Amniotic stem cell (primary cell): ENCODE measurements around the gene DTNBP1.

Experiments used
- DNase-seq: peaks from one replicate; lab custom pipeline; 2025; lab: John Stamatoyannopoulos, UW

Gene DTNBP1

DNA sequence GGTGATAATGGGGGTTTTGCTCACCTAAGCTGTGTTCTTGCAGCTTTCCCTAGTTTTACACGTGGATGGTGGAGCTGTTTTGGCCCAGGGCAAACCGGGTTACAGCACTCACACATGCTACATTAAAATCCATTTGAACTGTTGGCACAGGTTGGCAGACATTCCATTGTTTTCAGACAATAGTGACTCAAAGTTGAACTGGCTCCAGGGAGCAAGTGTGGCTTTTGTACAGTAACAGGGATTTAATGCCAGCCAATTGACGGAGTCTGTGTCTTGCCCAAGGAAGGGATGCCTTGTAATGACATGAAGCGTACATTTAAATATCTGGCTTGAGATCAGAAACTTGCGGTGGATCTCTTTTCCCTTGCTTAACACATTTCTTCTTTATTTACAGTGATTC is 183.1 kb downstream of the DTNBP1 start:
- DNase-seq: no peak

- DNase-seq: no peak
Measured at GRCh38 chr6:15477746-15478145, 185.1 kb downstream of the DTNBP1 start.

DNA sequence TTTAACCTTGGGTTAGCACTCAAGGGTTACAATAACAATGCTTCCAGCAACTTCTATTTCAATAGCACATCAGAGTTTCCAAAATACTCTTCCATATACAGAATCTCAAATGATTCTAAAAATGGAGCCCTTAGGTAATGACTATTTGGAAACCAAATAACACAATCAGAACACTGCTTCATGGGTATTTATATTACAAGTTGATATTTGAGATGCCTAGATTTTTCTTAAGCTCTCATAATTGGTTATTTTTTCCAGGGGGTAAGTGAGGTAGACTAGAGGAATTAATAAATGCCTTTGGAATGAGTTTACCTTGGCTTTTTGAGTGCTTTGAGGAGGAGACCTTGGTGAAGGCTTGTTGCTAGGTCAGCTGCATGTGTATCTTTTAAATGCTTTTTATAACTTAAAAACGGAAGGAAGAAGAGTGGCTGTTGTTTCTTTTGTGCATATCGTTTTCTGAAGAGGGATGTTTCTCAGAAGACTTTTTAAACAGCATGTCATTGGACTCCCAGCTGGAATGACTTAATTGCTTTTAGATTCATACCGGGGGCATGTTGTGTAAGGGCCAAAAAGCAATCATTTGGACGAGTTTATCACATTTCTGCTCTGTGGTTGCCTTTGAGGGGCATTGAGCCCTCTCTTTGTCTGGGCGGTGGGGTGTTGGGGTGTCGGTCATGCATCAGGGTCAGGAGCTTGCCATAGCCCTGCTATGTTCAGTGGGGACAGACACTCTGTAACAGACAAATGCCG is 186.0 kb downstream of the DTNBP1 start:
- no peak for DNase-seq

- DNase-seq: no peak
Measured at GRCh38 chr6:15475872-15476271, 187.0 kb downstream of the DTNBP1 start.

GRCh38 chr6:15475261-15475660 is 187.6 kb downstream of the DTNBP1 start:
- DNase-seq: no peak

DNA sequence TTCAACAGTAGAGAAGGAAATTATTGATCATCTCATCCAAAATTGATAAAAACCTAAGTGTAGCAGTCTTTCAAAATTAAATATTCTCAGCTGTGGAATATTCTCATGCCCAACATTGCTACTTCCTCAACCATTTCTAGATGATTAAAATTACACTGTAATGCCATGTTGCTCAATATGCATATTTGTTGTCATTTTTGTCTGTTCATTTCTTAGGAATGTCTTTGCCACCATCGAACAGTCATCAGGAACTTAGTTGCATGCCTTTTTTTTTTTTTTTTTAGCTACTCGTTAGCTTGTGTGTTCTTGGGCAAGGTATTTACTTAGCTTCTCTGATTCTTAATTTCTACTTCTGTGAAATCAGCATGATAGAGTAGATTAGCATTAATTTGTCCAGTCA is 188.6 kb downstream of the DTNBP1 start:
- no peak for DNase-seq

DNA sequence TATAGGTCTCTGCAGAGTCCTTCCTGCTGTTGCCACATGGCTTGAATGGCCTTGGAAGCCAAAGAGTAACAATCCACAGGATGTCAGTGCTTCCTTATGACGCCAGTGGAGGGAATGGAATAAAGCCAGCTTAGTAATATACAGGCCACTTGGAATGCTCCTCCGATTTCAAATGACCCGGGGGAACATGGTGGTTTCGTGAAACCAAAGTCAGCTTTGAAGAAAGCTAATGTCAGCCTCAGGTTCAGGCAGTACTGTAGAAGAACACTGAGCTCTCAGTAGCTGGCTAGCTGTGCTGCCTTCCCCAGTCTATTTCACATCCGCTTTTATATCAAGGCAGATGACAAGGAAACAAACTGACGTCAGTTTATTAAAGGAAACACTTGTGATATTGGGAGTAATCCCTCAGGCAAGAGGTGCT is 189.1 kb downstream of the DTNBP1 start:
- no peak for DNase-seq

DNA sequence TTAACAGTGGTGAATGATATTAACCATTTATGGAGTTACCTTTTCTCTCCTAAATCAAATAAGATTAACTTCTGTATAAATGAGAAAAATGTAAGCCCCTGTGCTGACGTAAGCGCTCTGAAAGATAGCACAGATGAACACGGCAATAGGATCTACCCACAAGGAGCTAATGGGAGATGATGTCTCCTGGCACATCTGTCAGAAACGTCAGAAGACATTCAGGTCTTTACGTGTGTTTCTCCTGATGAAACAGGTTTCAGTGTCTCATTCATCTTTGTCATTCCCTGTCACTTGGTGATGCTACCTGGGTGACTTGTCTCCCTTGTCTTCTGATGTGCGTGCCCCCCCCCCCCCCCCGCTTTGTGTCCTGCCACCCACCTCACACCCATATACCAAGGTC is 189.7 kb downstream of the DTNBP1 start:
- no peak for DNase-seq
